Activated CD8-positive, alpha-beta T cell treated with anti-CD3 and anti-CD28 coated beads for 36 hours (primary cell): ENCODE data around the gene KEL. TPM values are rescaled to one million over a fixed set of nuclear protein-coding genes. Genes with fewer than 3 reads are reported as not detected.

ENCODE experiments used
- ATAC-seq: fragments of 200-7000 bp; cut with Tn5 transposase; one replicate; pipeline ENCODE4 v1.10.0; 2021; ENCODE audit warnings: mild to moderate bottlenecking, moderate library complexity
- CTCF ChIA-PET: fragments of 350-600 bp; sonication (Branson Sonifier 250); formaldehyde crosslinking; loops from one replicate; lab custom pipeline; 2021; ENCODE audit warnings: antibody characterized with exemption; lab: Charles Lee
- POLR2A ChIA-PET: fragments of 350-600 bp; sonication (Branson Sonifier 250); formaldehyde crosslinking; loops from one replicate; lab custom pipeline; 2021; ENCODE audit warnings: antibody characterized with exemption; lab: Charles Lee
- DNase-seq: peaks from one replicate; pipeline ENCODE4 v3.0.0-alpha.2; 2020
- H3K27ac Mint-ChIP-seq: one replicate; pipeline ENCODE4 v1.8.0; 2021; ENCODE audit warnings: mild to moderate bottlenecking, mixed read lengths
- H3K27me3 Mint-ChIP-seq: one replicate; pipeline ENCODE4 v1.8.0; 2021; ENCODE audit warnings: mixed read lengths
- H3K36me3 Mint-ChIP-seq: one replicate; pipeline ENCODE4 v1.8.0; 2021; ENCODE audit warnings: low read depth, mixed read lengths
- H3K4me1 Mint-ChIP-seq: one replicate; pipeline ENCODE4 v1.8.0; 2021; ENCODE audit warnings: low read depth, mixed read lengths
- H3K4me3 Mint-ChIP-seq: one replicate; pipeline ENCODE4 v1.8.0; 2021; ENCODE audit warnings: mild to moderate bottlenecking, moderate library complexity, mixed read lengths
- H3K9me3 Mint-ChIP-seq: one replicate; pipeline ENCODE4 v1.8.0; 2021; ENCODE audit warnings: mixed read lengths
- CTCF ChIP-seq: fragments of 200-600 bp; IDR thresholded peaks from one replicate; pipeline ENCODE4 v1.8.0; 2022; ENCODE audit warnings: antibody characterized with exemption, mild to moderate bottlenecking
- intact Hi-C: fragments of 100-400 bp; cut with micrococcal nuclease; formaldehyde crosslinking; loops from one replicate; pipeline ENCODE4 v1.10.0; 2022
- total RNA-seq, 2 experiments: library from RNA; stranded (reverse); gene quantifications; one replicate each; pipeline ENCODE4 v1.2.3, GENCODE V29; 2021

Gene KEL
- total RNA-seq, 2 experiments from 2014 or later, result 0.45 to 0.49 TPM

DNA sequence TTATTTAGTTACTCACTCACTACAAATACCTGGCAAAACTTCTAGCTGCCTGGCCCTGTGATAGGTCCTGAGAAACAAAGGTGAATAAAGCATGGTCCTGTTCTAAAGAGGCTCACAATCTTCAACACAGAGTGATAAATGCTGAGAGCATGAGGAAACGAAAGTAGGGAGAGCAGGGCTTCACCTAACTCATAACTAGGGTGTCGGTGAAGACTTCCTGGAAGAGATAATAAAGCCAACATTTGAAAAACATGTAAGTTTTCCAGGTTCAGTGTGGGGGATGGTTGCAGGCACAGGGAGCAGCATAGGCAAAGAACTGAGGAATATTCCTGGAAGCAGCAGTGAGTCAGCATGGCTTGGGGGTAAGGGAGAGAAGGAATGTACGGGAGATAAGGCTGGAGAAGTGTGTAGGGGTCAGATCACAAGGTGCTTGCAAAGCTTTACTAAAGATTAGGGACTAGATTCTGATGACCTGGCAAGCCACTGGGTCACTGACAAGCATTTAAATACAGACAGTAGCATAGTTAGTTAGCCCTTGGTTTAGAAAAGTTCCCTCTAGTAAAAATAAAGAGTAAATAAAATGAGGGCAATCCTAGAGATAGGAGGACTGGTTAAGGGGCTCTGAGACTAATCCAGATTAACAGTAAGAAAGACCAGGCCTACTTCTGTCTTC, 5.1 kb downstream of the KEL start:
- no peak for TF ChIP-seq CTCF
- Mint-ChIP-seq H3K36me3 (no peaks in the 10 kb centered on the region), H3K9me3 (peaks cover 19% of the 10 kb centered on the region), H3K4me3 (no peak overlapping the region), H3K4me1 (no peaks in the 10 kb centered on the region), H3K27ac (no peak overlapping the region), H3K27me3 (peaks cover 5% of the 10 kb centered on the region)
- ChIA-PET CTCF (no interaction called here), POLR2A (no interaction called here)
- DNase-seq (no peak), ATAC-seq (no peak)
- intact Hi-C loops, result no loop called here

GRCh38 chr7:142954680-142955268, 7.4 kb downstream of the KEL start:
- Mint-ChIP-seq H3K27ac (no peak overlapping the region), H3K9me3 (peaks cover 19% of the 10 kb centered on the region), H3K4me3 (no peak overlapping the region), H3K27me3 (no peaks in the 10 kb centered on the region), H3K4me1 (no peaks in the 10 kb centered on the region), H3K36me3 (no peaks in the 10 kb centered on the region)
- ATAC-seq, result no peak
- no peak for DNase-seq
- no peak for TF ChIP-seq CTCF
- POLR2A ChIA-PET, result no interaction called here
- intact Hi-C loops, result no loop called here
- CTCF ChIA-PET, result interaction anchor here (1.4 kb wide), 1 partner anchor 82 kb away, joined by 5 read pairs; no protein-coding TSS in a partner anchor

GRCh38 chr7:142950235-142950634, 11.9 kb downstream of the KEL start:
- CTCF ChIA-PET, result no interaction called here
- DNase-seq, result no peak
- TF ChIP-seq CTCF, result no peak

DNA sequence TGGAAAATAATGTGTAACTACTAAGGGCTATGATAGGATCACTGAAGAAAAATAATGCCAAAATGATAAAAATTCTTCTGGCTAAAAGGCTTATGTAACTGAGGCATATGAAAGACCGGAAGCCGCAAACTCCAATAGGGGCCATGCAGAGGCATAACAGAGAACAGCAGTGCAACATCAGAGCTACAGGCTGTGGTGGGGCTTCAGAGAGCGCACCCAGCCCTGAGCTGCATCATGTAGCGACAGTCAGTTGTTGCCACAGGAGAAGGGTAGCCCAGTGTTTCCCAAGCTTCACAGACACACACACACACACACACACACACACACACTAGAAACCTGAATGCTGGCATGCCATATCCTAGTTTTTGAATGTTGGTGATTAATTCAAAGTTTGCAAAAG, 13.6 kb downstream of the KEL start:
- Mint-ChIP-seq H3K36me3 (no peaks in the 10 kb centered on the region), H3K4me1 (no peaks in the 10 kb centered on the region), H3K27ac (no peak overlapping the region), H3K27me3 (peaks cover 4% of the 10 kb centered on the region), H3K4me3 (no peak overlapping the region), H3K9me3 (no peaks in the 10 kb centered on the region)
- ChIA-PET POLR2A (no interaction called here), CTCF (no interaction called here)
- DNase-seq (no peak), ATAC-seq (no peak)
- intact Hi-C loops, result no loop called here
- no peak for TF ChIP-seq CTCF

More at GRCh38 chr7:142950235-142950634, 11.9 kb downstream of the KEL start:
- H3K27me3 Mint-ChIP-seq, result peaks cover 2% of the 10 kb centered on the region
- intact Hi-C loops, result no loop called here
- ATAC-seq, result no peak
- no peaks in the 10 kb centered on the region for H3K36me3 Mint-ChIP-seq
- POLR2A ChIA-PET, result no interaction called here
- peaks cover 8% of the 10 kb centered on the region for H3K9me3 Mint-ChIP-seq
- no peak overlapping the region for H3K4me3 Mint-ChIP-seq
- H3K27ac Mint-ChIP-seq, result no peak overlapping the region
- no peaks in the 10 kb centered on the region for H3K4me1 Mint-ChIP-seq

- no peak overlapping the region for H3K27ac Mint-ChIP-seq
- intact Hi-C loops, result no loop called here
- H3K4me1 Mint-ChIP-seq, result no peaks in the 10 kb centered on the region
- DNase-seq (no peak), ATAC-seq (no peak)
- no peaks in the 10 kb centered on the region for H3K36me3 Mint-ChIP-seq
- POLR2A ChIA-PET, result no interaction called here
- no peak for TF ChIP-seq CTCF
- CTCF ChIA-PET, result no interaction called here
- H3K4me3 Mint-ChIP-seq, result no peak overlapping the region
- H3K9me3 Mint-ChIP-seq, result no peaks in the 10 kb centered on the region
- H3K27me3 Mint-ChIP-seq, result peaks cover 4% of the 10 kb centered on the region
Observed at GRCh38 chr7:142945001-142945400, 17.2 kb downstream of the KEL start.
